Activated CD4-positive, alpha-beta T cell treated with anti-CD3 and anti-CD28 coated beads, Interleukin-2, Interleukin-6, amounts not matched to agents 100 ng/mL and 50 ng/mL, durations not matched to agents 16 hours and 8 hours (primary cell): Measurements from ENCODE around the gene SLC29A3.

Experiments used
- DNase-seq: peaks from one replicate; pipeline ENCODE4 v3.0.0-alpha.2; 2020

The SLC29A3 gene

GRCh38 chr10:71324743-71325142 lies 5.7 kb downstream of the SLC29A3 start:
- DNase-seq = no peak

- no peak for DNase-seq
Measured at GRCh38 chr10:71325267-71325666, 6.2 kb downstream of the SLC29A3 start.

GRCh38 chr10:71326464-71326881 lies 7.4 kb downstream of the SLC29A3 start:
- DNase-seq = no peak

GRCh38 chr10:71330789-71331404 lies 11.8 kb downstream of the SLC29A3 start:
- DNase-seq = no peak

- DNase-seq = no peak
Measured at GRCh38 chr10:71331736-71332135, 12.7 kb downstream of the SLC29A3 start.

- DNase-seq = no peak
Measured at GRCh38 chr10:71332466-71332865, 13.4 kb downstream of the SLC29A3 start.

GRCh38 chr10:71333129-71333887 lies 14.2 kb downstream of the SLC29A3 start:
- no peak for DNase-seq

- no peak for DNase-seq
Measured at GRCh38 chr10:71334221-71334791, 15.2 kb downstream of the SLC29A3 start.

- no peak for DNase-seq
Measured at GRCh38 chr10:71335173-71335708, 16.2 kb downstream of the SLC29A3 start.

- DNase-seq = no peak
Measured at GRCh38 chr10:71336632-71337031, 17.6 kb downstream of the SLC29A3 start.

- DNase-seq = no peak
Measured at GRCh38 chr10:71337219-71337701, 18.2 kb downstream of the SLC29A3 start.

GRCh38 chr10:71338728-71339495 lies 19.9 kb downstream of the SLC29A3 start:
- DNase-seq = no peak

- DNase-seq = no peak
Measured at GRCh38 chr10:71339796-71340589, 20.9 kb downstream of the SLC29A3 start.

GRCh38 chr10:71342573-71343391 lies 23.7 kb downstream of the SLC29A3 start:
- DNase-seq = no peak

- DNase-seq = no peak
Measured at GRCh38 chr10:71343392-71343773, 24.3 kb downstream of the SLC29A3 start.

GRCh38 chr10:71344154-71344925 lies 25.3 kb downstream of the SLC29A3 start:
- DNase-seq = no peak

GRCh38 chr10:71344993-71345480 lies 26.0 kb downstream of the SLC29A3 start:
- DNase-seq = no peak

GRCh38 chr10:71345694-71346093 lies 26.6 kb downstream of the SLC29A3 start:
- DNase-seq = no peak

GRCh38 chr10:71346731-71347130 lies 27.7 kb downstream of the SLC29A3 start:
- no peak for DNase-seq
